OCI-LY7 (cell line): ENCODE data around the gene XPO4.

ENCODE experiments used
- CTCF ChIP-seq: fragments of 200-600 bp; sonication (generic); conservative IDR thresholded peaks from 2 replicates; pipeline ENCODE4 v1.5.1; 2014; ENCODE audit warnings: mild to moderate bottlenecking, antibody characterized with exemption, low read length, moderate library complexity, mixed read lengths
- EZH2phosphoT487 ChIP-seq: fragments of 200-600 bp; sonication (generic); IDR thresholded peaks from 2 replicates; pipeline ENCODE4 v1.6.1; 2018; ENCODE audit warnings: low read depth, borderline replicate concordance, mild to moderate bottlenecking, mixed run types, antibody characterized with exemption, low read length, moderate library complexity, mixed read lengths

GRCh38 chr13:20772401-20773131 is 130.0 kb downstream of the XPO4 start:
- TF ChIP-seq CTCF, result no peak
- no peak for TF ChIP-seq EZH2phosphoT487
